GM18526 (cell line): ENCODE measurements around the gene TP53TG3.
"Not testable (repeated sequence)": the region's sequence is repeated elsewhere in the genome, so short reads cannot be mapped to it uniquely, and the experiment has no call there.

Experiments
- POLR2A ChIP-seq: IDR thresholded peaks from 3 replicates; pipeline ENCODE4 v1.6.1; 2011; ENCODE audit not compliant: insufficient read length; ENCODE audit errors: extremely low read depth

TP53TG3 gene

GRCh38 chr16:32676065-32676464, at the start of gene TP53TG3:
TSS of gene TP53TG3 (minus strand) at chr16:32676165. CDS start at chr16:32676097, 68 bp downstream.
- TF ChIP-seq POLR2A, result not testable (repeated sequence)
